ENCODE measurements around the gene SAMHD1. TPM values are rescaled to one million over a fixed set of nuclear protein-coding genes. Genes with fewer than 3 reads are reported as not detected.
"Not testable (repeated sequence)": the region's sequence is repeated elsewhere in the genome, so short reads cannot be mapped to it uniquely, and the experiment has no call there.

Gene SAMHD1
- total and polyA plus RNA-seq, 2 donors from 2014 or later = 13.7 to 94.1 TPM

GRCh38 chr20:36917943-36918342, 33.6 kb downstream of the SAMHD1 start:
- intact Hi-C loops (cut with DNase I) = no loop called here
- H3K27ac ChIP-seq (ENCODE audit: low read depth in 2 of 2, low read length in 2 of 2) = no peak overlapping the region
- peaks cover 0 to 3% (median 2%) of the 10 kb centered on the region in 3 donors for H3K36me3 ChIP-seq (ENCODE audit: control insufficient read depth in 2 of 3, insufficient read depth in 3 of 3, low read length in 3 of 3)
- no peaks in the 10 kb centered on the region for H3K4me1 ChIP-seq (ENCODE audit: control insufficient read depth in 2 of 3, insufficient read depth in 2 of 3, low read depth in 1 of 3, low read length in 3 of 3)
- FAIRE-seq (no peak), DNase-seq (no peak)
- H3K4me3 ChIP-seq (ENCODE audit: low read length in 3 of 3) = no peak overlapping the region
- TF ChIP-seq, protein P1, sequence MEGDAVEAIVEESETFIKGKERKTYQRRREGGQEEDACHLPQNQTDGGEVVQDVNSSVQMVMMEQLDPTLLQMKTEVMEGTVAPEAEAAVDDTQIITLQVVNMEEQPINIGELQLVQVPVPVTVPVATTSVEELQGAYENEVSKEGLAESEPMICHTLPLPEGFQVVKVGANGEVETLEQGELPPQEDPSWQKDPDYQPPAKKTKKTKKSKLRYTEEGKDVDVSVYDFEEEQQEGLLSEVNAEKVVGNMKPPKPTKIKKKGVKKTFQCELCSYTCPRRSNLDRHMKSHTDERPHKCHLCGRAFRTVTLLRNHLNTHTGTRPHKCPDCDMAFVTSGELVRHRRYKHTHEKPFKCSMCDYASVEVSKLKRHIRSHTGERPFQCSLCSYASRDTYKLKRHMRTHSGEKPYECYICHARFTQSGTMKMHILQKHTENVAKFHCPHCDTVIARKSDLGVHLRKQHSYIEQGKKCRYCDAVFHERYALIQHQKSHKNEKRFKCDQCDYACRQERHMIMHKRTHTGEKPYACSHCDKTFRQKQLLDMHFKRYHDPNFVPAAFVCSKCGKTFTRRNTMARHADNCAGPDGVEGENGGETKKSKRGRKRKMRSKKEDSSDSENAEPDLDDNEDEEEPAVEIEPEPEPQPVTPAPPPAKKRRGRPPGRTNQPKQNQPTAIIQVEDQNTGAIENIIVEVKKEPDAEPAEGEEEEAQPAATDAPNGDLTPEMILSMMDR (IDR thresholded peaks at IDR 0.05; ENCODE audit: borderline replicate concordance, extremely low read depth, insufficient read depth) = no peak
- H3K9me3 ChIP-seq (ENCODE audit: control insufficient read depth in 2 of 3, insufficient read depth in 1 of 3, low read length in 3 of 3) = no peaks in the 10 kb centered on the region
- no peaks in the 10 kb centered on the region for H3K27me3 ChIP-seq (ENCODE audit: control insufficient read depth, insufficient read depth, low read length)
- H3K9ac ChIP-seq (ENCODE audit: low read length in 3 of 3) = no peak overlapping the region

DNA sequence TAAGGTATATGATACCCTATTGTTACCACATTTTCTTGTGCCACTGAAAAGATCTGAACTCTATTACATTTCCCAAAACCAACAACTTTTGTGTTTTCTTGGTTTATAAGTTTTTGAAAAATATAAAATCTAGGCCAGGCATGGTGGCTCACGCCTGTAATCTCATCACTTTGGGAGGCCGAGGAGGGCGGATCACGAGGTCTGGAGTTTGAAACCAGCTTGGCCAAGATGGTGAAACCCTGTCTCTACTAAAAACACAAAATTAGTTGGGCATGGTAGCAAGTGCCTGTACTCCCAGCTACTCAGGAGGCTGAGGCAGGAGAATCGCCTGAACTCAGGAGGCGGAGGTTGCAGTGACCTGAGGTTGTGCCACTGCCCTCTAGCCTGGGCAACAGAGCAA, 34.3 kb downstream of the SAMHD1 start:
- Histone ChIP-seq H3K36me3 (ENCODE audit: control insufficient read depth in 2 of 3, insufficient read depth in 3 of 3, low read length in 3 of 3) (peaks cover 0 to 3% (median 2%) of the 10 kb centered on the region in 3 donors), H3K4me3 (ENCODE audit: low read length in 3 of 3) (no peak overlapping the region), H3K27me3 (ENCODE audit: control insufficient read depth, insufficient read depth, low read length) (no peaks in the 10 kb centered on the region), H3K27ac (ENCODE audit: low read depth in 2 of 2, low read length in 2 of 2) (no peak overlapping the region), H3K4me1 (ENCODE audit: control insufficient read depth in 2 of 3, insufficient read depth in 2 of 3, low read depth in 1 of 3, low read length in 3 of 3) (no peaks in the 10 kb centered on the region), H3K9ac (ENCODE audit: low read length in 3 of 3) (no peak overlapping the region), H3K9me3 (ENCODE audit: control insufficient read depth in 2 of 3, insufficient read depth in 1 of 3, low read length in 3 of 3) (no peaks in the 10 kb centered on the region)
- TF ChIP-seq, protein P1 (IDR thresholded peaks at IDR 0.05; ENCODE audit: borderline replicate concordance, extremely low read depth, insufficient read depth) = no peak
- no peak for DNase-seq
- intact Hi-C loops (cut with DNase I) = no loop called here
- FAIRE-seq = no peak

GRCh38 chr20:36916199-36916598, 35.3 kb downstream of the SAMHD1 start:
- FAIRE-seq (no peak), DNase-seq (no peak)
- no peaks in the 10 kb centered on the region for H3K9me3 ChIP-seq (ENCODE audit: control insufficient read depth in 2 of 3, insufficient read depth in 1 of 3, low read length in 3 of 3)
- no peak overlapping the region for H3K9ac ChIP-seq (ENCODE audit: low read length in 3 of 3)
- no peak overlapping the region for H3K27ac ChIP-seq (ENCODE audit: low read depth in 2 of 2, low read length in 2 of 2)
- H3K27me3 ChIP-seq (ENCODE audit: control insufficient read depth, insufficient read depth, low read length) = no peaks in the 10 kb centered on the region
- no peak overlapping the region for H3K4me3 ChIP-seq (ENCODE audit: low read length in 3 of 3)
- TF ChIP-seq, protein P1 (IDR thresholded peaks at IDR 0.05; ENCODE audit: borderline replicate concordance, extremely low read depth, insufficient read depth) = no peak
- intact Hi-C loops (cut with DNase I) = no loop called here
- peaks cover 0 to 3% (median 2%) of the 10 kb centered on the region in 3 donors for H3K36me3 ChIP-seq (ENCODE audit: control insufficient read depth in 2 of 3, insufficient read depth in 3 of 3, low read length in 3 of 3)
- no peaks in the 10 kb centered on the region for H3K4me1 ChIP-seq (ENCODE audit: control insufficient read depth in 2 of 3, insufficient read depth in 2 of 3, low read depth in 1 of 3, low read length in 3 of 3)

GRCh38 chr20:36908603-36909002, 42.9 kb downstream of the SAMHD1 start:
- intact Hi-C loops (cut with DNase I) = no loop called here
- FAIRE-seq (no peak), DNase-seq (peak in 3 of 5 donors; percentile 45 to 83 (median 71))
- H3K9me3 ChIP-seq (ENCODE audit: control insufficient read depth in 2 of 3, insufficient read depth in 1 of 3, low read length in 3 of 3) = no peaks in the 10 kb centered on the region
- H3K27me3 ChIP-seq (ENCODE audit: control insufficient read depth, insufficient read depth, low read length) = no peaks in the 10 kb centered on the region
- TF ChIP-seq, protein P1 (IDR thresholded peaks at IDR 0.05; ENCODE audit: borderline replicate concordance, extremely low read depth, insufficient read depth) = no peak
- H3K9ac ChIP-seq (ENCODE audit: low read length in 3 of 3) = no peak overlapping the region
- H3K27ac ChIP-seq (ENCODE audit: low read depth in 2 of 2, low read length in 2 of 2) = no peak overlapping the region
- no peak overlapping the region for H3K4me3 ChIP-seq (ENCODE audit: low read length in 3 of 3)
- H3K36me3 ChIP-seq (ENCODE audit: control insufficient read depth in 2 of 3, insufficient read depth in 3 of 3, low read length in 3 of 3) = peaks cover 0 to 4% (median 2%) of the 10 kb centered on the region in 3 donors
- H3K4me1 ChIP-seq (ENCODE audit: control insufficient read depth in 2 of 3, insufficient read depth in 2 of 3, low read depth in 1 of 3, low read length in 3 of 3) = no peaks in the 10 kb centered on the region

DNA sequence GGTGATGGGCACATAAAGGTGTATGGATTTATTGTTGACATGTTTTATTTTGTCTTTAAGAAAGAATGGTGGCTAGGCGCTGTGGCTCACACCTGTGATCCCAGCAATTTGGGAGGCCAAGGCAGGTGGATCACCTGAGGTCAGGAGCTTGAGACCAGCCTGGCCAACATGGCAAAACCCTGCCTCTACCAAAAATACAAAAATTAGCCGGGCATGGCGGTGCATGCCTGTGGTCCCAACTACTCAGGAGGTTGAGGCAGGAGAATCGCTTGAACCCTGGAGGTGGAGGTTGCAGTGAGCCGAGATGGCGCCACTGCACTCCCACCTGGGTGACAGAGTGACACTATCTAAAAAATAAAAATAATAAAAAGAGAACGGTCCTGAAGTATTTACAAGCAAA, 45.4 kb downstream of the SAMHD1 start:
- DNase-seq; FAIRE-seq; H3K9me3 ChIP-seq (ENCODE audit: control insufficient read depth in 2 of 3, insufficient read depth in 1 of 3, low read length in 3 of 3); H3K36me3 ChIP-seq (ENCODE audit: control insufficient read depth in 2 of 3, insufficient read depth in 3 of 3, low read length in 3 of 3); H3K9ac ChIP-seq (ENCODE audit: low read length in 3 of 3); H3K27me3 ChIP-seq (ENCODE audit: control insufficient read depth, insufficient read depth, low read length); intact Hi-C loops (cut with DNase I); H3K27ac ChIP-seq (ENCODE audit: low read depth in 2 of 2, low read length in 2 of 2); H3K4me3 ChIP-seq (ENCODE audit: low read length in 3 of 3); H3K4me1 ChIP-seq (ENCODE audit: control insufficient read depth in 2 of 3, insufficient read depth in 2 of 3, low read depth in 1 of 3, low read length in 3 of 3): not testable (repeated sequence)

All from kidney (tissue), 14 donors.